Glutamatergic neuron (in vitro differentiated cells): ENCODE measurements around the gene CIB2. TPM values are rescaled to one million over a fixed set of nuclear protein-coding genes. Genes with fewer than 3 reads are reported as not detected.
A peak's percentile ranks its signal among the peaks of the same experiment; 100 is the strongest.

Source experiments
- DNase-seq: peaks from one replicate; pipeline ENCODE4 v3.0.0; 2022
- H3K27ac Mint-ChIP-seq: one replicate; pipeline ENCODE4 v1.8.0; 2020; ENCODE audit warnings: mild to moderate bottlenecking, mixed read lengths, inconsistent platforms; ENCODE audit not compliant: unreplicated experiment
- H3K27me3 Mint-ChIP-seq: one replicate; pipeline ENCODE4 v1.8.0; 2020; ENCODE audit warnings: mild to moderate bottlenecking, moderate library complexity, mixed read lengths, inconsistent platforms; ENCODE audit not compliant: unreplicated experiment
- H3K36me3 Mint-ChIP-seq: one replicate; pipeline ENCODE4 v1.8.0; 2020; ENCODE audit warnings: mild to moderate bottlenecking, mixed read lengths, inconsistent platforms; ENCODE audit not compliant: unreplicated experiment
- H3K4me1 Mint-ChIP-seq: one replicate; pipeline ENCODE4 v1.8.0; 2020; ENCODE audit warnings: mild to moderate bottlenecking, low read depth, mixed read lengths, inconsistent platforms; ENCODE audit not compliant: unreplicated experiment
- H3K4me3 Mint-ChIP-seq: one replicate; pipeline ENCODE4 v1.8.0; 2020; ENCODE audit warnings: mild to moderate bottlenecking, mixed read lengths, inconsistent platforms; ENCODE audit not compliant: unreplicated experiment
- H3K9me3 Mint-ChIP-seq: one replicate; pipeline ENCODE4 v1.8.0; 2020; ENCODE audit warnings: mild to moderate bottlenecking, moderate library complexity, mixed read lengths, inconsistent platforms; ENCODE audit not compliant: unreplicated experiment
- CTCF ChIP-seq: fragments of 200-600 bp; sonication (generic); IDR thresholded peaks from one replicate; pipeline ENCODE4 v1.5.0; 2021; ENCODE audit not compliant: partially characterized antibody, unreplicated experiment
- total RNA-seq: library from RNA; stranded (reverse); fragmentation: NEBNext Ultra II Directional; extraction: Animal tissue kit (Norgen Biotek cat#: 25700); gene quantifications from one replicate; pipeline ENCODE4 v1.2.1, GENCODE V29; 2021; ENCODE audit not compliant: unreplicated experiment

Gene CIB2
- total RNA-seq, 1 donor from 2014 or later = 131 TPM

- H3K27me3 Mint-ChIP-seq = peaks cover 6% of the 10 kb centered on the region
- H3K27ac Mint-ChIP-seq = peak overlapping the region; percentile 86
- peaks cover 11% of the 10 kb centered on the region for H3K9me3 Mint-ChIP-seq
- no peak for DNase-seq
- no peak for TF ChIP-seq CTCF
- peaks cover 40% of the 10 kb centered on the region for H3K4me1 Mint-ChIP-seq
- peak overlapping the region; percentile 77 for H3K4me3 Mint-ChIP-seq
- H3K36me3 Mint-ChIP-seq = no peaks in the 10 kb centered on the region
Measured at GRCh38 chr15:78061963-78062427, 69.2 kb downstream of the CIB2 start.

GRCh38 chr15:78060232-78060631 is 71.0 kb downstream of the CIB2 start:
- Mint-ChIP-seq H3K4me1 (peaks cover 41% of the 10 kb centered on the region), H3K4me3 (no peak overlapping the region), H3K36me3 (no peaks in the 10 kb centered on the region), H3K27ac (peak overlapping the region; percentile 93), H3K27me3 (peaks cover 6% of the 10 kb centered on the region), H3K9me3 (peaks cover 14% of the 10 kb centered on the region)
- no peak for DNase-seq
- TF ChIP-seq CTCF = no peak

- Mint-ChIP-seq H3K27me3 (peaks cover 6% of the 10 kb centered on the region), H3K4me1 (peaks cover 43% of the 10 kb centered on the region), H3K4me3 (peak overlapping the region; percentile 60), H3K36me3 (no peaks in the 10 kb centered on the region), H3K27ac (peak overlapping the region; percentile 93), H3K9me3 (peaks cover 14% of the 10 kb centered on the region)
- DNase-seq = peak; percentile 69
- no peak for TF ChIP-seq CTCF
Measured at GRCh38 chr15:78059110-78059839, 72.0 kb downstream of the CIB2 start.

- H3K36me3 Mint-ChIP-seq = no peaks in the 10 kb centered on the region
- peaks cover 46% of the 10 kb centered on the region for H3K4me1 Mint-ChIP-seq
- peak overlapping the region; percentile 65 for H3K4me3 Mint-ChIP-seq
- H3K9me3 Mint-ChIP-seq = peaks cover 14% of the 10 kb centered on the region
- TF ChIP-seq CTCF = no peak
- H3K27ac Mint-ChIP-seq = peak overlapping the region; percentile 93
- H3K27me3 Mint-ChIP-seq = peaks cover 6% of the 10 kb centered on the region
- DNase-seq = no peak
Measured at GRCh38 chr15:78058401-78058935, 72.8 kb downstream of the CIB2 start.

GRCh38 chr15:78057803-78058202 is 73.4 kb downstream of the CIB2 start:
- TF ChIP-seq CTCF = no peak
- Mint-ChIP-seq H3K4me3 (peak overlapping the region; percentile 65), H3K9me3 (peaks cover 14% of the 10 kb centered on the region), H3K4me1 (peaks cover 44% of the 10 kb centered on the region), H3K27ac (peak overlapping the region; percentile 93), H3K36me3 (no peaks in the 10 kb centered on the region), H3K27me3 (peaks cover 6% of the 10 kb centered on the region)
- no peak for DNase-seq
